Measurements from ENCODE around the gene MRO.
"Not testable (repeated sequence)": the region's sequence is repeated elsewhere in the genome, so short reads cannot be mapped to it uniquely, and the experiment has no call there.

GRCh38 chr18:50857166-50857565, 37.4 kb upstream of the MRO start:
- not testable (repeated sequence) for TF ChIP-seq POLR2A (IDR thresholded peaks at IDR 0.05); CTCF (IDR thresholded peaks at IDR 0.05 in 4 of 5, conservative IDR thresholded peaks at IDR 0.05 in 1 of 5)
